Stimulated activated naive CD8-positive, alpha-beta T cell treated with anti-CD3 and anti-CD28 coated beads, Interleukin-15, Interleukin-2, amounts not matched to agents 100 U/mL and 50 U/mL, for 24 hours (primary cell): ENCODE results near the gene KPNA1.
"Not testable (repeated sequence)": the region's sequence is repeated elsewhere in the genome, so short reads cannot be mapped to it uniquely, and the experiment has no call there.

Experiments
- ATAC-seq: fragments of 150-1000 bp; cut with Tn5 transposase; one replicate; pipeline ENCODE4 v1.10.0; 2021
- DNase-seq: peaks from one replicate; pipeline ENCODE4 v3.0.0; 2021

The KPNA1 gene

DNA sequence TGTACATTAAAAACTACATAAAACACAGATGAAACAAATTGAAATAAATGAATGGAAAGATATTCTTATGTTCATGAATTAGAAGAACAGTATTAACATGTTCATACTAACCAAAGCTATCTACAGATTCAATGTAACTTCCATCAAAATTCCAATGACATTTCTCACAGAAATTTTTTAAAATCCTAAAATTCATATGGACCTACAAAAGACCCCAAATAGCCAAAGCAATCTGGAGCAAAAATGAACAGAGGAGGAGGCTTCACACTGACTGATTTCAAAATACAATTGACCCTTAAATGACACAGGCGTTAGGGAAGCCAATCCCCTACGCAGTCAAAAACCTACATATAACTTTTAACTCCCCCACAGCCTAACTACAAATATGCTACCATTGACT, 39.4 kb downstream of the KPNA1 start:
- ATAC-seq (no peak), DNase-seq (no peak)

DNA sequence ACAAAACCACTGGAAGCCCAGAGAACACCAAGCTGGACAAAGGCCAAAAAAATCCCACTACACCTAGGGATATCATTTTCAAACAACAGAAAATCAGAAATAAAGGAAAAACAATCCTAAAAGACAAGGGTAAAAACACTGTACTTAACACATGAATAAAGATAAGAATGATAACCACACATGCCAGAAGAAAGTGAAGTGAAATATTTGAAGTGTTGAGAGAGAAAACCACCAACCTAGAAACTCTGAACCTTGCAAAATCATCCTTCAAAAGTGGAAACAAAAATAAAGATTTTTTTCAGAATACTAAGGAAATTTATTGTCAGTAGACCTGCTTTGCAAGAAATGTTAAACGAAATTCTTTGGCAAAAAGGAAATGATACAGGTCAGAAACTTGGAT, 45.1 kb downstream of the KPNA1 start:
- DNase-seq, result no peak
- ATAC-seq, result no peak

DNA sequence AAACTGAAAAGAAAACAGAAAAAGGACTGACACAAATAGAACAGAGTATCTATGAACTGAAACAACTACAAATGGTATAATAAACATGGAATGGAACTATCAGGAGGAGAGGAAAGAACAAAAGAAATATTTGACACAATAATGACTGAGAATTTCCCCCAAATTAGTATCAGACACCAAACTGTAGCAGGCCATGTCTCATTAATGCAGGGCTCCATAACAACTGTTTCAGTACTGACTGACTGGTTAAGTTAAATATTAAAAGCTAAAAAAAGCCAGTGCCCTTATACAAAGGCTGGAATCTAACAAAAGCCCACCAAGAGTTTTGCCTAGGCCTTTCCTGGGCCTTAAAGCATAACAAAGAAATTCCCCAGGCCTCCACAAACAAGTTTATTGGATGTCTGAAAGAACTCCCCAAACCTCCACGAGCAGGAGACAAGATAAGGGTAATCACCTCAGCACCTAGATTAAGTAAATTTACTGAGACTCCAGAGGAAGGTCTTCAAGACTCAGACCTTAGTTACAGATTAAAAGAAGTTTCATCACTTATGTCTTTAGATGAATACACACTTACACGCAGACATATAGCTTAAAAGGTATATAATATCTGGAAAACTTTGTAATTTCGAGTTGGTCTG, 45.7 kb downstream of the KPNA1 start:
- ATAC-seq (no peak), DNase-seq (no peak)

DNA sequence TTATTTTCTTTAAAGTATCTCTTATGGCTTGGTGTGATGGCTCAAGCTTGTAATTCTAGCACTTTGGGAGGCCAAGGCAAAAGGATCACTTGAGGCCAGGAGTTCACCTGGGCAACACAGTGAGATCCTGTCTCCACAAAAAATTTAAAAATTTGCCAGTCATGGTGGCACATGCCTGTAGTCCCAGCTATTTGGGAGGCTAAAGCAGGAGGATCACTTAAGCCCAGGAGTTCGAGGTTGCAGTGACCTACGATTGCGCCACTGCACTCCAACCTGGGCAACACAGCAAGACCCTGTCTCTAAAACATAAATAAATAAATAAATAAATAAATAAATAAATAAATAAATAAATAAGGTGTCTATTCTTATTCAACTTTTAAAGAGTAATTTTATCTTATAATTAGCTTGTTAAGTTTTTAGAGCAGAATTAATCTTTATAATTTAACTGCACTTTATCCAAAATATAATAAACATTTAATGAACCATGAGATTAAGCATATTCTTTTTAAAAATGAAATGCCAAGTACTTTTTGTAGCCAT, 48.0 kb downstream of the KPNA1 start:
- DNase-seq (no peak), ATAC-seq (no peak)

DNA sequence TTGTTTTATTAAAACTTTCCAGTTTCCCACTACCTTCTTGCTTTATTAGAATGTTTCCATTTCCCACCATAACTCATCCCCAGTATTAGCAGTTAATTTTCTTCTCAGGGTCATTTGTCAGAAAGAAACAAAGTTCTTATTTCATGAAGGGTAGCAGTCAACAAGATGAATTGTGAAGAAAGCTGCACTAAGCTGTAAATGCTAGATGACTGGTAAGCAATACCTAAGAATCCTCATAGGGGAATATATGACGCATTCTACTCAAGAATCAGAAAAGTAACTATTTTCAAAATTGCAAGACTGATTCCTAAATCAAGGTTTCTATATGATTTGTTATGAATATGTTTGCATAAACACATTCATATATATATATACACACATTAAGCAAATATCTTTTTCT, 50.1 kb downstream of the KPNA1 start:
- no peak for ATAC-seq
- no peak for DNase-seq

DNA sequence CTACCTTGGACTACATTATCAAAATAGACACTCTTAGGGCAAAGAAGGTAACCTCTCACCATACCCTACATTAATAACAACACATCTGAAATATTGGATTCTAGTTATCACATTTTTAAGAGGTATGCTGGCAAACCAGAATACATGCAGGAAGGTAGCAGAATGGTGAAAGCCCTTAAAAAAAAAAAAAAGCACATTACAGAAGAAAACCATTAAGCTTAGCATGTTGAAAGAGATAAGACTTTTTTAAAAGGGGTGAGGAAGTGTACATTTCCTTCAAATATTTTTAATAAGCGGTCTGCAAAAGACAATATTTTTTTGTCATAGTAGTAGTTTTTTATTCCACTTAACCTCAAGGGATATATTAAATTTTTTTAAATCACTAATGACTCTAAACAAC, 52.3 kb downstream of the KPNA1 start:
- ATAC-seq (no peak), DNase-seq (no peak)

DNA sequence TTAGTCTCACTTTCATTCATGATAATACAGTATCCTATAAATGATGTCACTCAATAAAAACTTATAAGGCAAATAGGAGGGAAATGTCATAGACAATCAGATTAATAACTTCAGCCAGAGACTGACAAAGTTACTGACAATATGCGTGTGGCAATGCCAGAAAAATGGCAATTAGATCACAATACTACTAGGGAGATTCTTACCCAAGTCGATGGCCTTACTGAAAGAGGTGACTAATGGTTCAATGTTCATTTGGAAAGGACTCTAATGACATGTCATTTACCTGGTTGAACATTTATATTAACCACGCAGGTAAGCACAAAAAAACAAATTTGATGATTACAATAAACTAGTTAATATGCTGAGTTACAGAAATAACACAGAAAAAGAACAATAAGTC, 52.9 kb downstream of the KPNA1 start:
- DNase-seq (no peak), ATAC-seq (no peak)

DNA sequence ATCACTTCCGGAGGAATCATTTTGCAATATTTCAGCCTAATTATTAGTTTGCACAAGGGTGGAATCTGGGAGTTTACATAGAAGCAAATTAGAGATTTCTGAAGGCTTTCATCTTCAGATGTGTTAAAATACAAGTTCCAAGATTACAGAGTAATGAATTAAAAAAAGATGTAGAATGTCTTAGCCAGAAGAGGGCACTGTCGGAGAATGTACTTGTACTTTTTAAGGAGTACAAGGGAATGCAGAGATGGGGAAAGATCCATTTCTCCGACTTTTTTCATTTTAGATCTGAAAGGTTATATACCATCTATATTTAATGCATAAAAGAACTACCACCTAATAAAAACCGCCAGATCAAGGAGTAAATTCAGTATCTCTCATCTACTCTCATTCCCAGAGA, 55.7 kb downstream of the KPNA1 start:
- DNase-seq (no peak), ATAC-seq (no peak)

DNA sequence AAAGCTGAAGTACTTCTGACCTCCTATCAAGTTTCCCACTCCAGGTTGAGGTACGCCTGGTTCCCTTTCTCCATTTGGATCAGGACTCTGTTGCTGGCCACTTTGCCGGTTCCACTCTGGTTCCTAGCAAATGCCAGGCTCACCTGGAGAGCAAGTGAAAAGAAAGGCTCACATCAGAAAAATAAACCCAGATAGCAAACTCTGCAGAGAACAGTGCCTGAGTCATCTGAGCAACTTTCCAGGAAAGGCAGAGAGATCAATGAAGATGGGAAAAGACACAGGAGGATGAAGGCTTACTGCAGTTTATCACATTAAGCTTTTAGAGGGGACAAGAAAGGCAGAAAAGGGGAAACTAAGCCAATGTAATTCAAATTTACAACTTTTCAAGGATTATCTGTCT, 57.0 kb downstream of the KPNA1 start:
- DNase-seq (no peak), ATAC-seq (no peak)

DNA sequence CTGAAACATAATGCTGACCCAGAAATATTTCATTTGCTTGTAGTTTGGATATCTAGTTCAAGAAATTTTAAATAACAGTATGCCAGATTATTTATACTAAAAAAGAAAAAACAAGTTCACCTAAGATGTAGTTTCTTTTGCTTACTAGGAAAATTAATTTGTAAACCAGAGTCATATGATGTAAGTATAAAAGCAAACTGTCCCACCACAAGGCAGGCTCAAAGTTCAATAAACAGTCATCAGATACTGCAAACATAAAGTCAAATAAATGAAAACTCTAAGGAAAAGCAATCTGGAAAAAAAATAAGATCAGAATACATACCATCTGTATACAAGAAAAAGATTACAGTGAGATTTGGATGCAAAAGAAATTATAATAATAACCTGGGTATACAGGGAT, 58.7 kb downstream of the KPNA1 start:
- ATAC-seq (no peak), DNase-seq (no peak)

DNA sequence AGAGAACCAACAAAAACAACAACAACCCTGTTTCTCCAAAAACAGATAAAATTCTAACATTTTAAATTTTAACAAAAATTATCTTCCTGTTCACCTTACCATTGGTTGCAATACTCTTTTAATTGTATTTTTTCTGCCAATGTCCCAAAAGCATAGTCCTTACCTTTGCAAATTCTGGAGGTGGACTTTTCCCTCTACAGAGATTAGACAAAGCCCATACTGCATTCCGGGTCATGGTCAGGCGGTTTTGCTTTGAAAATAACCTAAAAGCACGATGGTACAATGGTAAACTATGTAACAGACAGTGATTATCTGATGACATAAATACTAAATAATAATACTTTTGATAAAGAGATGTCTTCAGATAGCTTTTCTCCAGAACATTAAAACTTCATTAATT, 63.4 kb downstream of the KPNA1 start:
- DNase-seq (no peak), ATAC-seq (no peak)

DNA sequence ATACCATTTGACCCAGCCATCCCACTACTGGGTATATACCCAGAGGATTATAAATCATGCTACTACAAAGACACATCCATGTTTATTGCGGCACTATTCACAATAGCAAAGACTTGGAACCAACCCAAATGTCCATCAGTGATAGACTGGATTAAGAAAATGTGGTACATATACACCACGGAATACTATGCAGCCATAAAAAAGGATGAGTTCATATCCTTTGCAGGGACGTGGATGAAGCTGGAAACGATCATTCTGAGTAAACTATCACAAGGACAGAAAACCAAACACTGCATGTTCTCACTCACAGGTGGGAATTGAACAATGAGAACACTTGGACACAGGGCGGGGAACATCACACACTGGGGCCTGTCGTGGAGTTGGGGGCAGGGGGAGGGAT, 66.5 kb downstream of the KPNA1 start:
- DNase-seq, ATAC-seq: not testable (repeated sequence)

DNA sequence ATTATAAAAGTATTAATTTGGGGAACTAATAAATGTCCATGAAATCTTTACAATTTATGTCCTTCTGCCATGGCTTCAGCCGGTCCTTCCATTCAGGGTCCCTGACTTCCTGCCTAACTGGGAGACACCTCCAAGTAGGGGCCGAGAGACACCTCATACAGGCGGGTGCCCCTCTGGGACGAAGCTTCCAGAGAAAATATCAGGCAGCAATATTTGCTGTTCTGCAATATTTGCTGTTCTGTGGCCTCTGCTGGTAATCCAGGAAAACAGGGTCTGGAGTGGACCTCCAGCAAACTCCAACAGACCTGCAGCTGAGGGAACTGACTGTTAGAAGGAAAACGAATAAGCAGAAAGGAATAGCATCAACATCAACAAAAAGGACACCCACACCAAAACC, 70.2 kb downstream of the KPNA1 start:
- ATAC-seq, result not testable (repeated sequence)

DNA sequence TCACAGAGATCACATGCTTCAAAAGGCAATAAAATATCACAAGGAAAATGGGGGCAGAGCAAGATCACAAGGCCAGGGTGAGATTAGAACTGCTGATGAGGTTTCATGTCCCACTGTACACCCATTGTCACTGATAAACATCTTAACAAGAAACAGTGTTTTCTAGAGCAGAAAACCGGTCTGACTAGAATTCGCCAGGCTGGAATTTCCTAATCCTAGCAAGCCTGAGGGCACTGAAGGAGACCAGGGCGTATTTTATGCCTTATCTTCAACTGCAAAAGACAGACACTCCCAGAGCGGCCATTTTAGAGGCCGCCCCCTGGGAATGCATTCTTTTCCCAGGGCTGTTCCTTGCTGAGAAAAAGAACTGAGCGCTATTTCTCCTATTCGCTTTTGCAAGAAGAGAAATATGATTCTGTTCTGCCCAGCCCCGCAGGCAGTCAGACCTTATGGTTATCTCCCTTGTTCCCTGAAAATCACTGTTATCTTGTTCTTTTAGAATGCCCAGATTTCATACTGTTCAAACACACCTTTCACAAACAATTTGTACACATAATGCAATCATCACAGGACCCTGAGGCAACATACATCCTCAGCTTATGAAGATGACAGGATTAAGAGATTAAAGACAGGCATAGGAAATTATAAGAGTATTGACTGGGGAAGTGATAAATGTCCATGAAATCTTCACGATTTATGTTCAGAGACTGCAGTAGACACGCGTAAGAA, 70.8 kb downstream of the KPNA1 start:
- DNase-seq, ATAC-seq: not testable (repeated sequence)

More for the DNA sequence above, 70.2 kb downstream of the KPNA1 start:
- not testable (repeated sequence) for DNase-seq

DNA sequence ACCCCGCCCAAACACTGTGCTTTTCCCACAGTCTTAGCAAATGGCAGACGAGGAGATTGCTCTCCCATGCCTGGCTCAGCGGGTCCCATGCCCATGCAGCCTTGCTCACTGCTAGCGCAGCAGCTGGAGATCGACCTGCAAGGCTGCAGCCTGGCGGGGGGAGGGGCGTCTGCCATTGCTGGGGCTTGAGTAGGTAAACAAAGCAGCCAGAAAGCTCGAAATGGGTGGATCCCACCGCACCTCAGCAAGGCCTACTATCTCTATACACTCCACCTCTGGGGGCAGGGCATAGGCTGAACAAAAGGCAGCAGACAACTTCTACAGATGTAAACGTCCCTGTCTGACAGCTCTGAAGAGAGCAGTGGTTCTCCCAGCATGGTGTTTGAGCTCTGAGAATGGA, 71.6 kb downstream of the KPNA1 start:
- no peak for DNase-seq
- ATAC-seq, result no peak

DNA sequence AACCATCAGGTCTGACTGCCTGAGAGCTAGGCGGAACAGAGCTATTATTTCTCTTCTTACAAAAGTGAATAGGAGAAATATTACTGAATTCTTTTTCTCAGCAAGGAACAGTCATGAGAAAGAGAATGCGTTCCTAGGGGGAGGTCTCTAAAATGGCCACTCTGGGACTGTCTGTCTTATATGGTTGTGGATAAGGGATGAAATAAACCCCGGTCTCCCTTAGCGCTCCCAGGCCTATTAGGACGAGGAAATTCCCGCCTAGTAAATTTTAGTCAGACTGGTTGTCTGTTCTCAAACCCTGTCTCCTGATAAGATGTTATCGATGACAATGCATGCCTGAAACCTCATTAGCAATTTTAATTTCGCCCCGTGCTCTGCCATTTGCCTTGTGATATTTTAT, 78.8 kb downstream of the KPNA1 start:
- ATAC-seq, result no peak
- no peak for DNase-seq

DNA sequence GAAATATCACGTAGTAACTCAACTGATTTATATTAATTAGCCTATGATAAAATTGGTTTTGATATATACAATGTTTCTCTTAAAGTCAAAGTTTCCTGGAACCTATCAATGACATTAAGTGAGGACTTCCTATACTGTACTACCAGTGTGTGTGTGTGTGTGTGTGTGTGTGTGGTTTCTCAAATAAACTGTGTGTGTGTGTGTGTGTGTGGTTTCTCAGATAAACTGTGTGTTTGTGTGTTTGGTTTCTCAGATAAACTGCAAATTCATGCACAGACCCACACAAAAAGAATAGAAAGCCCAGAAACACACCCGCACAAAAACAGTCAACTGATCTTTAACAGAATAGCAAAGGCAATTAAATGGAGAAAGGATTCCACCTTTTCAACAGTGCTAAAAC, 84.4 kb downstream of the KPNA1 start:
- ATAC-seq (no peak), DNase-seq (no peak)

DNA sequence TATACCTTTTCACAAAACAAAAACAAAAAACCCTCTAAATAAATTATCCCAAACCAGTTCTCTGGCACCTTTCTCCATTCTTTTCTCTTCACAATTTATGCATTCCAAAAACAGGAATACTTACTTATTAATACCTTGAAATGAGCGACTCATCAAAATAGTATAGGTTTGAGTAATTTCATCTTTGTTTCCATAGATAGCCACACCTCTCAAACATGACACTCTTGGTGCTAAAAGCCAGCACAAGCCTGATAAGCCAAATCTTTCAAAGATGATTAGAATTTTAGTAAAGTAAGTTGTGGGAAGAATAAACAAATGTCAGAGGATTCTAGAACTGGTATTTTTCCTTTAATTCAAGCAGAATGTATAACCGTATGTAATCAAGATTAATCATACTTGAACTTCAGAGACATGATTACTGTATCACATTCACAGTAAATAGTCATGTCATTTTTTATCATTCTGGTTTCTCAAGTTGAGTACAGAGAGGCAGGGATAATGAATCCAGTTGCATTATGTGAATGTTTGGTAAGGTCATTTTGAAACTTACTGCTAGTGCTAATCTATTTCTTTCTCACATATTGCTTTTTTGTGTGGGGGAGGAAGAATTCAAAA, 86.8 kb downstream of the KPNA1 start:
- DNase-seq (no peak), ATAC-seq (peak; percentile 86)

DNA sequence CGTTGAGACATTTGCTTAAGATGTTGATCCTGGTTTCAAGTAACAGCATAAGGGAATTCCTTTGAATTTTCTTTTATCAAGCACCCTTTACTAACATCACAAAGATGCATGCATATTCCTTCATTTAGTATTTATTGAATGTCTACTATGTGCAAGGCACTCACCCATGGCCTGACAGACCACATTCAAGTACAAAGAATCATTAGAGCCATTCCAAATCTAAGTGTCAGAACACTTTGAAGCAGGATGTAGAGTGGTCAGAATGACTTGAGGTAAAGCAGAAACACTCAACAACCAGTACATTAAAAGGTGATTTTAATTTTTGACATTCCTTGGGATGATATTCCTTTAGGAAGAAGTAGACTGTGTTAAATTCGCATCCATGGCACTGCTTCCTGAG, 92.9 kb downstream of the KPNA1 start:
- DNase-seq (no peak), ATAC-seq (no peak)

DNA sequence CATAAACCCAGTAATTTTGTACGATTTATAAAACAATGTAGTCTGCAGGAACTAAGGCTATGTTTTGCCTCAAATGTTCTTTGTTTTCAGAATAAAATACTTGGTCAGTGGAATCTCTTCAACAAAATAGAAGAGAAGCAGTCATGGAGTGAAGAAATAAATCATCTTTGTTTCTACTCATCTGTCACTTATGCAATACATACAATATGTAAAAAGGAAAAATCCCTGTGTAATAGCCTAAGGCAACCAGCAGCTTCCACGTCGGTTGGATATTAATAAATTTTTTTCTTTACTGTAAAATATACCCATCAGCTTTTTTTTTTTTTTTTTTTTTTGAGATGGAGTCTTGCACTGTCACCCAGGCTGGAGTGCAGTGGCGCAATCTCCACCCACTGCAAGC, 93.6 kb downstream of the KPNA1 start:
- DNase-seq, result no peak
- ATAC-seq, result no peak

DNA sequence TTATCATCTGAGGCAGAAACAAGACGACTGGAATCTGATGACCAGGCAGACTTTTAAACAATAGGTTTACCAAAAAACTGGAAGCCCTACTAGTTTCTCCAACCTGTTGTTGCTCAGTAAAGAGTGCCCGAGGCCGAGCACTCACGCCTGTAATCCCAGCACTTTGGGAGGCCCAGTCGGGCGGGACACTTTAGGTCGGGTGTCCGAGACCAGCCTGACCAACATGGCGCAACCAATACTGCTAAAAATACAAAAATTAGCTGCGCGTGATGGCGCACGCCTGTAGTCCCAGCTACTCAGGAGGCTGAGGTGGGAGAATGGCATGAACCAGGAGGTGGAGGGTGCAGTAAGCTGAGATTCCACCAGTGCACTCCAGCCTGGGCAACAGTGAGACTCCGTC, 97.8 kb downstream of the KPNA1 start:
- ATAC-seq (no peak), DNase-seq (no peak)

DNA sequence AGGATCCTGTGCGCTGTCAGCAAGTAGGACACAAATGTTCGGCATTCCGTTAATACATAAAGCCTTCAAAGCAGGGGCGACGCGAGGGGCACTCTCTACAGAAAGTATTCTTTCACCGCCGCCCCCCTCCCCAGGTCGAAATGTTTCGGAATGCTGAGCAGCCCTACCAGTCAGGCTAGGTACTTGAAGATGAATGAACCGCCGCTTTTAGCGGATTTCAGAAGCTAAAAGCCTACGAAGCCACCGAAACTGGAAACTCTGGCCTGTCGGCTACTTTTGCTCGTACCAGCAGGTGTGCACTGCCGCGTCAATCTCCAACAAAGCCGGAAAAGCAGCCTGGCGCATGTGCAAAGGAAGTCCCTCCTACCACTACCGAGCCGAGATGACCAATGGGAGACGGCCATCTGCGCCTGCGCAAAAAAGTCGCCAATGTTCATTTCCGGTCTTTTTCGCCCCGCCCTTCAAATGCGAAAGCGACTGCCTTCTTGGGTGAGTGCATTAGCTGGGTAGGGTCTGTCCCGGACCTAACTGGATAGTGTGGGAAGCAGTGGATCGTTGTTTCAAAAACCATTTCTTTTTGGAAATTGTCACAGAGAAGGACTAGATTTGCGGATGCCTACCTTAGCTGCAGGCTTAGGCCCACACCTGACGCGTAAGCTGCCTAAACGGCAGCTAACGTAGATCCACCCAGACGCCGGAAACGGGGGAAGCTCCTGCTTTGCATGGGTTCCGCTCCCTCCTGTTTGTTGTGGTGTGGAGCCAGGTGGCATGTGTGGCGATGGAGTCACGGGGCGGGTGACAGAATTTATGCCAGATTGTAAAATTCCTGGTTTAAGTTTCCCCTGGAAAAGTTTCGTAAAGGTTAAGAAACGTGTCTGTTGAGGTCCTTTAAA, 98.7 kb downstream of the KPNA1 start, which contains the start of gene WDR5B:
Gene WDR5B, minus strand, starts transcription at position 301 of the 893 bp plus-strand sequence. CDS start 534 bp downstream, outside the sequence.
- ATAC-seq (peak; percentile 90), DNase-seq (peak; percentile 99)
